Neural cell (in vitro differentiated cells): Measurements from ENCODE around the gene TPRG1. TPM values are rescaled to one million over a fixed set of nuclear protein-coding genes. Genes with fewer than 3 reads are reported as not detected.

Experiments
- H2AFZ ChIP-seq: fragments of 200-600, 300-800 bp; sonication (generic), shearing (Covaris generic); 2 replicates; pipeline ENCODE4 v1.6.0; 2014; ENCODE audit warnings: low read depth, mild to moderate bottlenecking, antibody characterized with exemption, low read length, moderate library complexity
- H3F3A ChIP-seq: fragments of 200-600 bp; shearing (Covaris generic); 2 replicates; pipeline ENCODE4 v1.6.1; 2016; ENCODE audit warnings: mild to moderate bottlenecking, moderate library complexity, mixed read lengths, antibody characterized with exemption, low read length; ENCODE audit not compliant: insufficient read depth, poor library complexity, severe bottlenecking
- H3K27ac ChIP-seq: fragments of 200-600, 300-800 bp; sonication (generic), shearing (Covaris generic); 2 replicates; pipeline ENCODE4 v1.5.1; 2014; ENCODE audit warnings: mild to moderate bottlenecking, low read length, moderate library complexity
- H3K27me3 ChIP-seq: fragments of 300-800, 200-600 bp; sonication (generic), shearing (Covaris generic); 2 replicates; pipeline ENCODE4 v1.6.0; 2014; ENCODE audit warnings: mild to moderate bottlenecking, low read depth, low read length, moderate library complexity; ENCODE audit not compliant: insufficient read depth
- H3K36me3 ChIP-seq: fragments of 300-800, 200-600 bp; sonication (generic), shearing (Covaris generic); 2 replicates; pipeline ENCODE4 v1.5.1; 2014; ENCODE audit warnings: mild to moderate bottlenecking, antibody characterized with exemption, low read length, moderate library complexity; ENCODE audit not compliant: insufficient read depth
- H3K4me2 ChIP-seq: fragments of 300-800, 200-600 bp; sonication (generic), shearing (Covaris generic); 2 replicates; pipeline ENCODE4 v1.6.0; 2014; ENCODE audit warnings: mild to moderate bottlenecking, low read length
- H3K4me3 ChIP-seq: fragments of 300-800, 200-600 bp; sonication (generic), shearing (Covaris generic); 2 replicates; pipeline ENCODE4 v1.5.1; 2014; ENCODE audit warnings: mild to moderate bottlenecking, low read length, moderate library complexity
- H3K79me2 ChIP-seq: fragments of 200-600 bp; shearing (Covaris generic); replicated peaks from 2 replicates; pipeline ENCODE4 v1.6.0; 2014; ENCODE audit warnings: mild to moderate bottlenecking, low read length, moderate library complexity; ENCODE audit not compliant: insufficient read depth
- H3K9ac ChIP-seq: fragments of 300-800, 200-600 bp; sonication (generic), shearing (Covaris generic); 2 replicates; pipeline ENCODE4 v1.6.1; 2016; ENCODE audit warnings: mild to moderate bottlenecking, low read length, mixed read lengths
- H3K9me2 ChIP-seq: fragments of 200-600 bp; shearing (Covaris generic); 2 replicates; pipeline ENCODE4 v1.6.1; 2016; ENCODE audit warnings: mild to moderate bottlenecking, low read length, mixed read lengths; ENCODE audit not compliant: insufficient read depth
- H3K9me3 ChIP-seq: fragments of 200-600, 300-800 bp; sonication (generic), shearing (Covaris generic); 2 replicates; pipeline ENCODE4 v1.6.1; 2016; ENCODE audit warnings: mild to moderate bottlenecking, mixed run types, low read length, moderate library complexity, mixed read lengths
- H4K20me1 ChIP-seq: fragments of 200-600 bp; shearing (Covaris generic); 2 replicates; pipeline ENCODE4 v1.6.1; 2016; ENCODE audit warnings: mild to moderate bottlenecking, mixed run types; ENCODE audit not compliant: insufficient read depth
- CTCF ChIP-seq: fragments of 450-650 bp; IDR thresholded peaks from 2 replicates; pipeline ENCODE4 v1.5.1; 2014; ENCODE audit warnings: antibody characterized with exemption, mild to moderate bottlenecking, moderate library complexity; ENCODE audit not compliant: poor library complexity, severe bottlenecking
- EP300 ChIP-seq: fragments of 450-650 bp; conservative IDR thresholded peaks from 2 replicates; pipeline ENCODE4 v1.6.1; 2014; ENCODE audit warnings: antibody characterized with exemption, mild to moderate bottlenecking, moderate library complexity; ENCODE audit not compliant: poor library complexity, severe bottlenecking
- EZH2 ChIP-seq: fragments of 200-600, 300-800 bp; shearing (Covaris generic), sonication (generic); IDR thresholded peaks from 2 replicates; pipeline ENCODE4 v1.6.1; 2014; ENCODE audit warnings: antibody characterized with exemption, low read length, borderline replicate concordance, mild to moderate bottlenecking; ENCODE audit not compliant: insufficient read depth, poor library complexity, severe bottlenecking
- MXI1 ChIP-seq: fragments of 450-650 bp; conservative IDR thresholded peaks from 2 replicates; pipeline ENCODE4 v1.6.1; 2014; ENCODE audit warnings: antibody characterized with exemption, mild to moderate bottlenecking; ENCODE audit not compliant: poor library complexity, severe bottlenecking
- POLR2AphosphoS5 ChIP-seq: IDR thresholded peaks from 2 replicates; pipeline ENCODE4 v1.6.1; 2012
- RAD21 ChIP-seq: fragments of 450-650 bp; conservative IDR thresholded peaks from 2 replicates; pipeline ENCODE4 v1.6.1; 2014; ENCODE audit warnings: antibody characterized with exemption, mild to moderate bottlenecking, moderate library complexity
- REST ChIP-seq: IDR thresholded peaks from 2 replicates; pipeline ENCODE4 v1.6.1; 2012; ENCODE audit warnings: borderline replicate concordance
- SMC3 ChIP-seq: fragments of 450-650 bp; conservative IDR thresholded peaks from 2 replicates; pipeline ENCODE4 v1.6.1; 2014; ENCODE audit warnings: antibody characterized with exemption, mild to moderate bottlenecking, moderate library complexity; ENCODE audit not compliant: poor library complexity
- TAF1 ChIP-seq: IDR thresholded peaks from 2 replicates; pipeline ENCODE4 v1.6.1; 2012; ENCODE audit warnings: low read depth
- polyA plus RNA-seq: library from polyadenylated mRNA; depleted of rRNA; stranded (reverse); fragments of >200 nt; gene quantifications from 2 replicates; pipeline ENCODE4 v1.2.3, GENCODE V29; 2014

Gene TPRG1
- polyA plus RNA-seq, 1 donor from 2014 or later = 0.17 TPM

- no peaks in the 10 kb centered on the region for H3K36me3 ChIP-seq
- H3K79me2 ChIP-seq = no peaks in the 10 kb centered on the region
- no peaks in the 10 kb centered on the region for H3F3A ChIP-seq
- no peak overlapping the region for H2AFZ ChIP-seq
- H3K27me3 ChIP-seq = no peaks in the 10 kb centered on the region
- TF ChIP-seq SMC3 = no peak
- no peak for TF ChIP-seq REST
- TF ChIP-seq EP300 = no peak
- TF ChIP-seq EZH2 = no peak
- TF ChIP-seq POLR2AphosphoS5 = no peak
- no peak for TF ChIP-seq RAD21
- no peak for TF ChIP-seq MXI1
- TF ChIP-seq TAF1 = no peak
- TF ChIP-seq CTCF = no peak
- H3K9me2 ChIP-seq = no peaks in the 10 kb centered on the region
- no peak overlapping the region for H3K4me3 ChIP-seq
- H3K9me3 ChIP-seq = no peaks in the 10 kb centered on the region
- no peak overlapping the region for H3K4me2 ChIP-seq
- no peaks in the 10 kb centered on the region for H4K20me1 ChIP-seq
- no peak overlapping the region for H3K9ac ChIP-seq
- H3K27ac ChIP-seq = no peak overlapping the region
Observed at GRCh38 chr3:189363590-189364255, 192.0 kb downstream of the TPRG1 start.

- TF ChIP-seq REST (no peak), TAF1 (no peak), RAD21 (no peak), EP300 (no peak), EZH2 (no peak), MXI1 (no peak), SMC3 (no peak)
- H3K4me2 ChIP-seq = no peak overlapping the region
- no peaks in the 10 kb centered on the region for H3F3A ChIP-seq
- no peak overlapping the region for H3K9ac ChIP-seq
- no peaks in the 10 kb centered on the region for H3K9me3 ChIP-seq
- H4K20me1 ChIP-seq = no peaks in the 10 kb centered on the region
- no peak overlapping the region for H3K4me3 ChIP-seq
- H2AFZ ChIP-seq = no peak overlapping the region
- H3K9me2 ChIP-seq = no peaks in the 10 kb centered on the region
- no peaks in the 10 kb centered on the region for H3K79me2 ChIP-seq
- H3K27me3 ChIP-seq = no peaks in the 10 kb centered on the region
- no peak overlapping the region for H3K27ac ChIP-seq
- no peaks in the 10 kb centered on the region for H3K36me3 ChIP-seq
Observed at GRCh38 chr3:189365609-189366564, 194.1 kb downstream of the TPRG1 start.
